Ectodermal cell (in vitro differentiated cells): ENCODE data around the gene EGR2.

Experiments used
- H3K27ac ChIP-seq: 2 replicates; pipeline ENCODE4 v1.7.0; 2013; ENCODE audit warnings: mild to moderate bottlenecking, low read depth, low read length; ENCODE audit not compliant: insufficient read depth, poor library complexity, severe bottlenecking
- H3K27me3 ChIP-seq: 2 replicates; pipeline ENCODE4 v1.7.0; 2013; ENCODE audit warnings: mild to moderate bottlenecking, low read length; ENCODE audit not compliant: insufficient read depth, control insufficient read depth, poor library complexity, severe bottlenecking
- H3K36me3 ChIP-seq: one replicate; pipeline ENCODE4 v1.7.0; 2013; ENCODE audit warnings: low read length; ENCODE audit not compliant: control insufficient read depth, insufficient read depth
- H3K4me1 ChIP-seq: one replicate; pipeline ENCODE4 v1.7.0; 2013; ENCODE audit warnings: low read length; ENCODE audit not compliant: control insufficient read depth, insufficient read depth
- H3K4me3 ChIP-seq: 2 replicates; pipeline ENCODE4 v1.7.0; 2013; ENCODE audit warnings: low read depth, low read length, control low read depth; ENCODE audit not compliant: insufficient read depth
- H3K9me3 ChIP-seq: 2 replicates; pipeline ENCODE4 v1.7.0; 2013; ENCODE audit warnings: mild to moderate bottlenecking, low read length, moderate library complexity; ENCODE audit not compliant: control insufficient read depth
- WGBS, 2 experiments: methylation state at CpG; one replicate each; pipeline ENCODE4 v1.1.7; 2013; ENCODE audit warnings: missing lambda C conversion rate in 2 of 2; 5-methylcytosine and 5-hydroxymethylcytosine counted together

The EGR2 gene

GRCh38 chr10:62847433-62847832 lies 31.3 kb upstream of the EGR2 start:
- Histone ChIP-seq H3K27me3 (no peaks in the 10 kb centered on the region), H3K4me3 (no peak overlapping the region), H3K27ac (no peak overlapping the region), H3K4me1 (no peaks in the 10 kb centered on the region), H3K36me3 (no peaks in the 10 kb centered on the region), H3K9me3 (no peaks in the 10 kb centered on the region)

- no peak overlapping the region for H3K27ac ChIP-seq
- H3K27me3 ChIP-seq, result no peaks in the 10 kb centered on the region
- 86 to 89% methylated on average over 7 of the region's 7 CpGs for WGBS, 2 experiments
- H3K9me3 ChIP-seq, result no peaks in the 10 kb centered on the region
- H3K36me3 ChIP-seq, result no peaks in the 10 kb centered on the region
- no peaks in the 10 kb centered on the region for H3K4me1 ChIP-seq
- no peak overlapping the region for H3K4me3 ChIP-seq
Observed at GRCh38 chr10:62844280-62845011, 28.3 kb upstream of the EGR2 start.

- Histone ChIP-seq H3K27ac (no peak overlapping the region), H3K9me3 (no peaks in the 10 kb centered on the region), H3K4me3 (no peak overlapping the region), H3K27me3 (no peaks in the 10 kb centered on the region), H3K36me3 (no peaks in the 10 kb centered on the region), H3K4me1 (no peaks in the 10 kb centered on the region)
- 95 to 97% methylated on average over 3 of the region's 3 CpGs for WGBS, 2 experiments
Observed at GRCh38 chr10:62843600-62843999, 27.4 kb upstream of the EGR2 start.

- Histone ChIP-seq H3K27ac (no peak overlapping the region), H3K9me3 (no peaks in the 10 kb centered on the region), H3K36me3 (no peaks in the 10 kb centered on the region), H3K4me3 (no peak overlapping the region), H3K27me3 (no peaks in the 10 kb centered on the region), H3K4me1 (no peaks in the 10 kb centered on the region)
- WGBS, 2 experiments, result 96 to 100% methylated on average over 1 of the region's 1 CpG
Observed at GRCh38 chr10:62842983-62843382, 26.8 kb upstream of the EGR2 start.

- Histone ChIP-seq H3K4me1 (no peaks in the 10 kb centered on the region), H3K27me3 (no peaks in the 10 kb centered on the region), H3K4me3 (no peak overlapping the region), H3K36me3 (no peaks in the 10 kb centered on the region), H3K27ac (no peak overlapping the region), H3K9me3 (no peaks in the 10 kb centered on the region)
- 86 to 97% methylated on average over 2 of the region's 2 CpGs for WGBS, 2 experiments
Observed at GRCh38 chr10:62839590-62839989, 23.4 kb upstream of the EGR2 start.

DNA sequence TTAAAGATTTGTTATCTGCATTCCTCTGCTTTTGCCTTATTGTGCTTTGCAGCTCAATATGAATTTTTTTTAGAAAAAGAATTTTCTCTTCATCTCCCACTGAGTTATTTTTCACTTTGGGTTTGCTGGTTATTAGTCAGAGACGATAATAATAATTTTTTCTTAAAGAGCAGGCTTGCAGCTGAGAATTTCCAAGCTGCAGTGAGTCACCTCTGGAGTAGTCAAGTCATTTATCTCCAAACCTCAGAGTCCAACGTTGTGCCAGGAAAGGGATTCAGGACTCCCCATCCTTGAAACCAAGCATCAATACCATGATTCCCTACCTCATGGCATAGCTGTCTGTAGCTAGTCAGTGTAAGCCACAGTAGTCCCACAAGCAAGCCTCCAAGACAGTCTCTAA lies 15.2 kb upstream of the EGR2 start:
- 82 to 87% methylated on average over 2 of the region's 2 CpGs for WGBS, 2 experiments
- Histone ChIP-seq H3K27me3 (no peaks in the 10 kb centered on the region), H3K4me3 (no peak overlapping the region), H3K9me3 (no peaks in the 10 kb centered on the region), H3K36me3 (no peaks in the 10 kb centered on the region), H3K4me1 (no peaks in the 10 kb centered on the region), H3K27ac (no peak overlapping the region)

- H3K4me1 ChIP-seq, result no peaks in the 10 kb centered on the region
- no peaks in the 10 kb centered on the region for H3K36me3 ChIP-seq
- H3K27me3 ChIP-seq, result no peaks in the 10 kb centered on the region
- no peaks in the 10 kb centered on the region for H3K9me3 ChIP-seq
- no peak overlapping the region for H3K4me3 ChIP-seq
- 80% methylated on average over 4 of the region's 4 CpGs for WGBS, 2 experiments
- H3K27ac ChIP-seq, result no peak overlapping the region
Observed at GRCh38 chr10:62830679-62831078, 14.5 kb upstream of the EGR2 start.

- H3K27me3 ChIP-seq, result no peaks in the 10 kb centered on the region
- no peaks in the 10 kb centered on the region for H3K36me3 ChIP-seq
- H3K9me3 ChIP-seq, result no peaks in the 10 kb centered on the region
- H3K4me1 ChIP-seq, result no peaks in the 10 kb centered on the region
- H3K4me3 ChIP-seq, result no peak overlapping the region
- 86 to 90% methylated on average over 2 of the region's 2 CpGs for WGBS, 2 experiments
- H3K27ac ChIP-seq, result no peak overlapping the region
Observed at GRCh38 chr10:62829622-62830021, 13.5 kb upstream of the EGR2 start.

DNA sequence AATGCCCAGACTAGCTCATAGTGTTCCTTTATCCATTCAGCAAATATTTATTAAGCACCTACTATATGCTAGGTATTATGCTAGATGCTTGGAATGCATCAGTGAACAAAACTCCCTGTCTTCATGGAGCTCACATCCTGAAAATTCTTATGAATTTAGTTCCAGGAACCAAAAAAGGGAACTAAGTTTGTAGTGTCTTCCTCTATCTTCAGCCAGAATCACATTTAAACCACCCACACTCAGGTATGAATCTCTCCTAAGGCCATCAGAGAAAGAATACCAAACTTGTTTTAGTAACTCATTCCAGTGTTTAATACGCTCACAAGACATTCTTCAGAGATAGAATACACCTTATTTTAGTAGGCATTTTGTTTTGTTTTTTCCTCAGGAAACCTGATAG lies 10.1 kb upstream of the EGR2 start:
- Histone ChIP-seq H3K27ac (no peak overlapping the region), H3K9me3 (no peaks in the 10 kb centered on the region), H3K4me3 (no peak overlapping the region), H3K27me3 (no peaks in the 10 kb centered on the region), H3K36me3 (no peaks in the 10 kb centered on the region), H3K4me1 (no peaks in the 10 kb centered on the region)
- WGBS, 2 experiments, result 93 to 100% methylated on average over 1 of the region's 1 CpG

- H3K4me1 ChIP-seq, result peaks cover 12% of the 10 kb centered on the region
- no peaks in the 10 kb centered on the region for H3K9me3 ChIP-seq
- H3K27ac ChIP-seq, result no peak overlapping the region
- H3K4me3 ChIP-seq, result no peak overlapping the region
- no peaks in the 10 kb centered on the region for H3K36me3 ChIP-seq
- peaks cover 45% of the 10 kb centered on the region for H3K27me3 ChIP-seq
- WGBS, 2 experiments, result 91 to 95% methylated on average over 5 of the region's 5 CpGs
Observed at GRCh38 chr10:62820586-62820985, 4.4 kb upstream of the EGR2 start.
